Epithelial cell of esophagus (primary cell): ENCODE results near the gene IGLL5.

Source experiments
- DNase-seq: peaks from one replicate; pipeline ENCODE4 v3.0.0; 2010; ENCODE audit warnings: low read depth
- H3K4me3 ChIP-seq: 2 replicates; pipeline ENCODE4 v1.5.1; 2011; ENCODE audit warnings: mild to moderate bottlenecking, low read length, control low read depth
- CTCF ChIP-seq: IDR thresholded peaks from 2 replicates; pipeline ENCODE4 v1.5.1; 2011; ENCODE audit warnings: low read depth, mild to moderate bottlenecking, low read length, control low read depth, inconsistent platforms; ENCODE audit not compliant: insufficient read depth; ENCODE audit errors: missing control alignments

The IGLL5 gene

GRCh38 chr22:22893077-22893805, 5.6 kb downstream of the IGLL5 start:
- no peak overlapping the region for H3K4me3 ChIP-seq
- no peak for TF ChIP-seq CTCF
- no peak for DNase-seq

- no peak overlapping the region for H3K4me3 ChIP-seq
- no peak for DNase-seq
- TF ChIP-seq CTCF = no peak
These were observed 6.5 kb downstream of the IGLL5 start for GRCh38 chr22:22893891-22894739.

- TF ChIP-seq CTCF = no peak
- H3K4me3 ChIP-seq = no peak overlapping the region
- DNase-seq = no peak
These were observed 7.4 kb downstream of the IGLL5 start for GRCh38 chr22:22894740-22895731.

- no peak overlapping the region for H3K4me3 ChIP-seq
- TF ChIP-seq CTCF = no peak
- no peak for DNase-seq
These were observed 8.3 kb downstream of the IGLL5 start for GRCh38 chr22:22895776-22896445.

- TF ChIP-seq CTCF = no peak
- no peak overlapping the region for H3K4me3 ChIP-seq
- no peak for DNase-seq
These were observed 9.0 kb downstream of the IGLL5 start for GRCh38 chr22:22896601-22897000.

GRCh38 chr22:22897091-22897490, 9.5 kb downstream of the IGLL5 start:
- no peak overlapping the region for H3K4me3 ChIP-seq
- no peak for TF ChIP-seq CTCF
- DNase-seq = no peak
